ENCODE measurements around the gene MICU1.
"Not testable (repeated sequence)": the region's sequence is repeated elsewhere in the genome, so short reads cannot be mapped to it uniquely, and the experiment has no call there.

- not testable (repeated sequence) for TF ChIP-seq POLR2AphosphoS5 (IDR thresholded peaks at IDR 0.05; ENCODE audit: low read depth, low read length); POLR2A (IDR thresholded peaks at IDR 0.05; ENCODE audit: low read depth, low read length); TAF1 (IDR thresholded peaks at IDR 0.05; ENCODE audit: borderline replicate concordance, low read depth, low read length)
Observed at GRCh38 chr10:72384982-72385381, 240.9 kb downstream of the MICU1 start.
